ENCODE data around the gene FARP1.

FARP1 gene

DNA sequence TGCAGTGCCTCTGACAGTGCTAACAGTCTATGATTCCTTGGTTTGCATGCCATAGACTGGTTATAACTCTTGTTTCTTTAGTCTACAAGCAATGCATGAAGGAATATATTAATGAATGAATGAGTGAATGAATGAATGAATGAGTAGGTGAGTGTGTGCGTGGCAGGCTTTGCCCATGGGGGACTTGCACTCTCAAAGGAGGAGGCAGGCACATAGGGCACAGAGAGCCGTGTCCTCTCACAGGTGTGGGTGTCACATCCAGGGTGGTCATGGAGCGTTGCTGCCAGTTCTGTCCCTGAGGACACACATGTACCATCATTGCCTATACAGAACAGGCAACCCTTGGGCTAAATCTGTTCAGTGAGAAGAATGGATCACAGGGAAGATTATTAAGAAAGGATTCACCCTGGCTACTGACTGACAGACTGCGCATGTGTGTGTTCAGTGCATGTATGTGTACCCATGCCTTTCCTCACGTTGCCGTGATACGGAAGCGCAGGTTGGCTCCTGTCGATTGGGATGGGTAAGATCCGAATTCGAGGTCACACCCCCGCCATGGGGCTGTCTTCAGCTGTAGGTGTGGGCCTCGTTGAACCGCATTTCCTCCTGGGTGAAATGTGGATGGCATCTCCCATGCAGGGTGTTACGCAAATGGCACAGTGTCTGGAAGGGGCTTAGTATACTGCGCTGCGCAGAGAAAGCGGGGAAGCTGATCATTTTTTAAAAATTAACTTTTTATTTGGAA is 272.6 kb downstream of the FARP1 start:
- DNase-seq (ENCODE audit: extremely low read depth in 1 of 2, low read depth in 1 of 2): no peak

- no peak for DNase-seq (ENCODE audit: extremely low read depth in 1 of 2, low read depth in 1 of 2)
Measured at GRCh38 chr13:98416408-98416807, 273.5 kb downstream of the FARP1 start.

DNA sequence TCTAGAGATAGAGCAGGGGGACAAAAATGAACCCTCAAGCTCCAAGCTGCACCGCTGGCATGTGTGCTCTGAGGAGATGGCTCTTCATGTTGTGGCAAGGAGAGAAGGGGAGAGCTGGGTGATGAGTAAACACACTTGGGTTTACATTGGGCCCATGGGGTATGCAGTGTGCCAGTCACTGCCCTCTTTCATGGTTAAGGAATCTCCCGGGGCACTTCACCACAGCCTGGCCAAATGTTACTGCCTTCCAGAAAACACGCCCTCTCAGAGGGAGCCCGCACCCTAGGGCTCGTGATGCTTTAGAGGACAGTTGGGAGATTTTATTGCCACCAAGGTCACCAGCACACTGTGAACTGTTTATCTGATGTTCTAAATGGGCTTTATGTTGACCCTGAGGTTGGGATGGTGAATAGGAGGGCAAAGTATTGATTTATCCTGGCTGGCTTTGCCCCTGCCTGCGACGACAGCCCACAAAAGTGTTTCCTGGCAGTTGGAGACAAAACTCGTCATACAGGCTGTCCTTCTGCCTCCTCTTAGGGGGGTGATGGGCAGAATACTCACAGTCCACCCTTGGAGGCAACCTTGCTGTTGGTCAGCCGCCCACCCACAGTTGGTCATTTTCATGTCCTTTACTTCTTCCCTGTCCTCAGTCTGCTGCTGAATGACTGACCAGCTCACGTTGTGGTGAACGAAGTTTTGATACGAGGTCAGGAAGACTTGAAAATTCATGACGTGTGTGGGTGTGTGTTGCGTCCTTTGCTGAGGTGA is 277.1 kb downstream of the FARP1 start:
- DNase-seq (ENCODE audit: extremely low read depth in 1 of 2, low read depth in 1 of 2): no peak

GRCh38 chr13:98420554-98421175 is 277.8 kb downstream of the FARP1 start:
- DNase-seq (ENCODE audit: extremely low read depth in 1 of 2, low read depth in 1 of 2): no peak

DNA sequence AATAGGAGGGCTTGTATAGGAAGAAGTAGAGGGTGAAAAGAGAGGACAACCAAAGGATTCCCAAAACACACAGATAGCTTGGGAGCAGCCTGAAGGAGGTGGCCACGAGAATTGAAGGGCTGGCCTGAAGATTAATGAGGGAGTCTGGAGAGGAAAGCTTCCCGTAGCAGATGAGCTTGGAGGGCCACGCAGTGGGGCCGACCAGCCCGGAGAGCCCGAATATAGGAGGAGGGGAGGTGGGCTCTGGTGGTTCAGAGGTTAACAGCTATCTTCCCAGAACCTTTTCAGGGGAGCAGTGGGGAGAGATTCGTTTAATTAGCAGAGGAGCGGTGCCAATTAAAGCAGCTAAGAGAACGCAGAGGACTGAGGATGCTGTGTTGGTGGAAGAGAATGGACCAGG is 279.2 kb downstream of the FARP1 start:
- no peak for DNase-seq (ENCODE audit: extremely low read depth in 1 of 2, low read depth in 1 of 2)

- no peak for DNase-seq (ENCODE audit: extremely low read depth in 1 of 2, low read depth in 1 of 2)
Measured at GRCh38 chr13:98423417-98423816, 280.5 kb downstream of the FARP1 start.

DNA sequence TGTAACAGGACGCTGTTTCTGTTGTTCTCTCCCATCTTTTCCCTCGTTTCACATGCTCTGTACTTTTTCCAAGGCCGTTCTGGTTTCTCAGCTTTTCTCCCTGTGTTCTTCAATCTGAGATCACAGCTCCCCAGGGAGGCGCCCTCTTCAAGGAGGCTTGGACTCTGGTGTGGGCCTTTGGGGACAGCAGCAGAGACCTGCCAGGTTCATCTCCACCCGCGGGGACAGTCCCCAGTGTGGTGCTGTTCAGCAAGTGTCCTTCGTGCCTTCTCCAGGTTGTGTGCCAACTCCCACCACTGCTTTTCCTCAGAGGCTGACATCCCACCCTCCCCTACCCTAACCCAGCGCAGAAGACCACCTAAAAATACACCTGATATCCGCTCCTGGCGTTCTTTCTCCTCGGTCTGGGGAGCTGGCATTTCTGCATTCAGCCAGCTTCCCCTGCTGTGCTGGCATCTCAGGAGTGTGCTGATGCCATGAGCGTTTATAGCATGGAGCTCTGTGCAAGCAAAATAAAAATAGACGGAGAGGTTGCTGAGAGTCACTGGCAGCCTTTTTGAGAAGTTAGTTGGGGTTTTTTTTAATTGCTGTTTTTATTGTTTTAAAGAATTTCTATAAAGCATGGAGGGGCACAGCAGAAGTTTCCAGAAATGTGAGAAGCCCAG is 284.6 kb downstream of the FARP1 start:
- DNase-seq (ENCODE audit: extremely low read depth in 1 of 2, low read depth in 1 of 2): no peak

DNA sequence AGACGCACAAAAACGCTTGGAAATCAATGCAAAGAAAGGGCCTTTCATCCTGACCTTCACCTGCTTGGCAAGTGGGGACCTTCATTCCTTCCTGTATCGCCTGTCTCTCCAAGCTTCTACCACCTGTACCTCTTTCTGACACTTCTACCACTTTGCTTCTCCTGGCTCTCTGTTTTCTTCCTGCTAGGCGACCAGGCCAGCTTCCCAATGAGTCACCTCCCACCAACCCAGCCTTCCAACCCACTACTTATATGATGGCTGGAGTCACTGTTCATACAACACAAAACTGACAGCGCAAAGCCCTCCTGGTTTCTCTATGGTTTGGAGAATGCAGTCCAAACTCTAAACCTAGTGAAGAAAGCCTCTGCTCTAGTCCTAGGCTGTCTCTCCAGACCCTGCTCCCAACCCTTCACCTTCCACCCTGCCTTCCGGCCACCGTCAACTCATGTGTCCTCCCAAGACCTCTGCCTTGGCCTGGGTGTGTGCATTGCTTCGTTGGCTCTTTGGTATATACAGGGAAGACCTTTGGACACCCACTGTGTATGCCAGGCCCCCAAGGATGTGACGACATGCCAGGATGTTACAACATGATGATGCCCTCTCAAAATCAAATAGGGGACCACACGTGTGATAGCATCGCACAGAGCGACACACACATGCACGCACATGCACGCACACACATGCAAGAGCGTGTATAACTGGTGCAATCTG is 285.5 kb downstream of the FARP1 start:
- no peak for DNase-seq (ENCODE audit: extremely low read depth in 1 of 2, low read depth in 1 of 2)

DNA sequence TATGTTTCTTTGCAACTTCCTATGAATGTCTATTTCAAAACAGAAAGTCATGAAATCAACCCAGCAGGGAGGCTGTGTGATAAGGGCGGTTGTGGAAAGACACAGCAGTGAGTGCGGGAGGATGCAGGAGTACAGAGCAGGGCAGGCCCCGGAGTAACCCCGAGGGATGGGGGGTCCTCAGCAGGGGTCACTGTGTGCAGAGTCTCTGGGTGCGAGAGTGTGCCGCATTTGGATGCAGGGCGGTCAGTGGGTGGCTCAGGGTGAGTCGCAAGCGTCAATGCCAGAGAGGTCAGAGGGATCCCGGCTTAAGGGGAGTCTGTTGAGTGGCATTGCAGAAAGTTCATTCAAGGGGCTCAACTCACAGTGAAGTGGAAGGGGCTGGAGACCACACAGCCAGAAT is 286.2 kb downstream of the FARP1 start:
- DNase-seq (ENCODE audit: extremely low read depth in 1 of 2, low read depth in 1 of 2): no peak

DNA sequence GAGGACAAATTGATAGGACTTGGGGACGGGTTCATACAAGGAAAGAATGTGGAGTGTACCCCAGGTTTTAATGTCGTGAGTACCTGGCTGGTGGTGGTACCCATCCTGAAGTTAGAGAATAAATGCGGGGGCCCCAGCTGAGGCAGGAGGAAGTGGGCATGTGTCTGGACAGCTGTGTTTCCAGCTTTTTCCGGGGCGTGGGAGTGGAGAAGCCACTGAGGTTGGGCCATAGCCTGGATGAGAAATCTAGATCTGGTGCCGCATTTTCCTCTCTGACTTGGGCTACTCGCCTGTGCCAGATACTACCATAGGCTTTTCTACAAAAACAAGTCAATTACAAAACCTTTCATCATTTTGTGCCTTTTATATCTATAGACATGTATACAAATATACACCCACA is 286.6 kb downstream of the FARP1 start:
- DNase-seq (ENCODE audit: extremely low read depth in 1 of 2, low read depth in 1 of 2): no peak

DNA sequence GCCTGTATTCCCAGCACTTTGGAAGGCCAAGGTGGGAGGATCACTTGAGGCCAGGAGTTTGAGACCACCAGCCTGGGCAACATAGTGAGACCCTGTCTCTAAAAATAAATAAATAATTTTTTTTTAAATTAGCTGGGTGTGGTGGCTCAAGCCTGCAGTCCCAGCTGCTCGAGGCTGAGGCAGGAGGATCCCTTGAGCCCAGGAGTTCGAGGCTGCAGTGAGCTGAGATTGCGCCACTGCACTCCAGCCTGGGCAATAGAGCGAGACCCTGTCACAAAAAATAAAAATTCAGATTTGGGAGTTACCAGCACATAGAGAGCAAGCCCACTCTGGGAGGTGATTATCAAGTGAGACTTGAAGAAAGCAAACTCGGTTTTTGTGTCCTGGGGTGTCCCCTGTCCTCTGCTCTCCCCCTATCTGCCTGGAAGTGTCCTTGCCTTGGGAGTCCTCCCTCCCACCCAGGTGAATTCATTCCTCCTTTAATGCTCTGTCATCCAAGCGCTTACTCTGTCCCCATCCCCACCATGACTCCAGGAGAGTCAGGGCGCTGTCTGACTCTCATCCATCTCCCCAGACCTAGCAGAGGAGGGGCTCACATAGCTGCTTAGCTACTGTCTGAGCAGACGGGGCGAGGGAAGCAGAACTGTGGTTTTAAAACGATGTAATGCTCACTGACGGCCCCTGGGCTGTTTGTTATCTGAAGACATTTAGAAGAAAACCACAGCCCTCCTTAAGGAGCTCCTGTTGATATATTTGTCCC is 287.3 kb downstream of the FARP1 start:
- DNase-seq (ENCODE audit: extremely low read depth in 1 of 2, low read depth in 1 of 2): no peak

DNA sequence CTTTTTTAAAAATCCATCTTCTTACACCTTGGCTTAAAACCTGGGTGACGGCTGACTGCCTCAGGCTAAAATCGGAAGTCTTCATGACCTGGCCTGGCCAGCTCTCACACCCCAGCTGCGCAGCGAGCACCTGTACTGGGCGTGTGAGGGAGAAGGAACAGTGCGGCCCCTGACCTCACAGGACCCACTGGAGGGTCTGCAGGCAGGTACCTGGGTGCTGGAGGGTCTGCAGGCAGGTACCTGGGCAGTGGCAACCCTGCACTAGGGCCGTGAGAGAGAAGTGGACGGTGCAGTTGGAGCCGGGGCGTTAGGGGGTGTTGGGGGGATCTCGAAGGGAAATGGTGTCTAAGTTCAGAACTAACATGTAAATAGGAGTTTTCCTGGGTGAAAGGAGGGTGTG is 289.7 kb downstream of the FARP1 start:
- no peak for DNase-seq (ENCODE audit: extremely low read depth in 1 of 2, low read depth in 1 of 2)

DNA sequence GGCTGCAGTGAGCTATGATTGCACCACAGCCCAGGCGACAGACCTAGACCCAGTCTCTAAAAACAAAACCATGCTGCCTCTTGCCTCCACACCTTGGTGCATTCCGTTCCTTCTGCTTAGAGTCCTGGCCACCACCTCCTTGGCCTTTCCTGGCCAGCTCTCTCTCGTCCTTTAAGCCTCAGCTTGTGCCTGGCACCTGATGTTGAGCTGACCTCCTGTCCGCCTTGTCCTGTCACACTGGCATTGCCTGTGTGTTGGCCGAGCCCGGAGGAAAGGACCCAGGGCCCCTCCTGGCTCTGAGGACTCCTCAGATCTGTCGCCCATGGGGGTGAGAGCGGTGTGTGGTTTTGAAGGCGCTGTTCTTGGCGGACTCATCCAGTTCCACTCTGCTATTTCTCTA is 290.8 kb downstream of the FARP1 start:
- no peak for DNase-seq (ENCODE audit: extremely low read depth in 1 of 2, low read depth in 1 of 2)

DNA sequence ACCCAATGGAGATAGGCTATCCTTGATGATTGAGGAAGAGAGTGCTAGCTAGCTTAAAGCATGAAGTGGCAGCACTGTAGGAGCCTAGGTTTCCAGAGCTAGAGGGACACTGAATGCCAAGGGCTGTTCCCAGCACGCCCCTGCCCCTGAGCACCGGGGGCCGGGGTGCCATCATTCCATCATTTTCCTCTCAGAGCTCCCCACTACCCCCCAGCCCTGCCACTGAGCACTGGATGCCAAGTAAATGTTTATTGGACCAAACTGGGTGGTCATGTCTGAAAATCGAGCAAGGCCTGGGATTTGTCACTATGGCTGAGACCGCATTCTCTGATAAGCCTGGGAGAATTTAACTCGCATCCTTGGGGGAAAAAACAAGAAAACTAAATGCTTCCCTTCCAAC is 291.2 kb downstream of the FARP1 start:
- DNase-seq (ENCODE audit: extremely low read depth in 1 of 2, low read depth in 1 of 2): no peak

DNA sequence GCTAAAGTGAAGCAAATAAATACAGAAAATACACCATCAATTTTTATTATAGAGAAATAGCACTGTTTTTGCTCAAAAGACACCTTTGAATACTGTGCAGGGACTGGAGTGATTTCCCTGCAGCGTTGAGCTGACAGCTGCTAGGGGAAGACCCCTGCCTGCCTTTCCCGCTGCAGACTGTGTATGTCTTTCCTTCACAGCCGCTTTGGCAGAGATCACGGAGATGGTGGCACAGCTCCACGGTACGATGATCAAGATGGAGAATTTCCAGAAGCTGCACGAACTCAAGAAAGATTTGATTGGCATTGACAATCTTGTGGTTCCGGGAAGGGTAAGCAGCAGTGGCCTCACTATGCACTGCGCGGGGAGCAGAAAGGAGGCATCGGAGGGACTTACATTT is 292.5 kb downstream of the FARP1 start:
- no peak for DNase-seq (ENCODE audit: extremely low read depth in 1 of 2, low read depth in 1 of 2)

DNA sequence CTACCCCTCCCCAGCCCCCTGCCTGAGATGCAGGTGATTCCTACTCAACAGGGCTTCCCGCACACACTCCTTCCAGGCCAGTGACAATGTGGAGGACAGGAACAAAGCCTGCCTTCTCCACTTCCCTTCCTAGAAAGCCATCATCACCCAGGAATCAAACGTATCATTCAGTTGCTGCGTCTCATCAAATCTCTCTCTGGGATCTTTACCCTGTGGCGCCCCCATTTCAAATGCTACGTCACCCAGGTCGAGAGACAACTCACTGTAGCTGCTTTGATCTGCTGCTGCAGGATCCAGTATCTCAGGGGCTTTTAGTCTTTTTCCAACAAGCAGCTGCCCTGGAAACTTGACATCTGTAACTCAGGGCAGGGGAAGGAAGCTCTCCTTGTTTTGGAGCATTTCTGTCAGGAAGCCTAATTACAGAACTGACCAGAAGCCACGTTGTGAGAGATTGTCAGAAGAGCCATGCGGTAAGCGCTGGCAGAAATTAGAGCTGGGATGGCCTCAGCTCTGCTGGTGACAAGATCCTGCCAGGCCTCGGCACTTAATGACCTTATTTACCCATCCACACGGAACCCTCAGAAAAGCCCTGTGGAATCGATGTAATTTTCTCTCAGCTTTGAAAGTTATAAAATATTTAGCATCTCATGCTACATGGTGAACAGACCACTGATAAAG is 293.5 kb downstream of the FARP1 start:
- no peak for DNase-seq (ENCODE audit: extremely low read depth in 1 of 2, low read depth in 1 of 2)

- no peak for DNase-seq (ENCODE audit: extremely low read depth in 1 of 2, low read depth in 1 of 2)
Measured at GRCh38 chr13:98438246-98439125, 295.6 kb downstream of the FARP1 start.

DNA sequence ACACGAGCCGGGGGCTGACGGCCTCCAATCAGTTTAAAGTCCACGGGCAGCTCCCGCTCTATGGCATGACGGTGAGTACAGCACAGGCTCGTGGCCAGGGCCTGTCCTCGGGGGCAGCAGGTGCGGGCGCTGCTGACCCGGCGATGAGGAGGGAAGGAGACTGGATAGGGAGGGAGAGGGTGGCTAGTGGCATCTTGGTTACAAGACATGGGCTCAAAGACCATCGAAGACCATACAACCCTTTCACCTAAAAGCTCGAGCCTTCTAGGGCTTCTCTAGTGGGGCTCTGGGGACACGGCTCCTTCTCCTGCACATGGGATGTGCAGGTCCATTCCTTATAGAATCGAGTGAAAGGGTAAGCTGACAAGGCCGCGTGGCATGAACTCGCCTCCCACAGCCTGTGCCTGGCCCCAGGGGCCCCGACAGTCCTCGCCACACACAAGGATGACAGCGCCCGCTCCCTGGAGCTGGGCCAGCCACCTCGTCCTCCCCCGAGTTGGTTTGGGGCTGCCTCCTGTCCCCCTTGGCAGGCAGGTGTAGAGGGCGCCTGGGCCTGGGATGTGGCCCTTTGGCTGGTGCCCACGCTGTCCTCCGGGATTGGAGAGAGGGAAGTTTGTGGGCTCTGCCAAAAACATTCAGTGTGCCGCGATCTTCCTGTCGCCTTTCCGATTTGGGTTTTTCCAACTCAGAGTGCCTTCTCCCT is 296.4 kb downstream of the FARP1 start:
- DNase-seq (ENCODE audit: extremely low read depth in 1 of 2, low read depth in 1 of 2): no peak

All from activated CD8-positive, alpha-beta memory T cell treated with anti-CD3 and anti-CD28 coated beads for 1 hour (primary cell).